Neural cell (in vitro differentiated cells): ENCODE results near the gene DENND2A. TPM values are rescaled to one million over a fixed set of nuclear protein-coding genes. Genes with fewer than 3 reads are reported as not detected.

Experiments used
- H2AFZ ChIP-seq: fragments of 200-600, 300-800 bp; sonication (generic), shearing (Covaris generic); 2 replicates; pipeline ENCODE4 v1.6.0; 2014; ENCODE audit warnings: low read depth, mild to moderate bottlenecking, antibody characterized with exemption, low read length, moderate library complexity
- H3F3A ChIP-seq: fragments of 200-600 bp; shearing (Covaris generic); 2 replicates; pipeline ENCODE4 v1.6.1; 2016; ENCODE audit warnings: mild to moderate bottlenecking, moderate library complexity, mixed read lengths, antibody characterized with exemption, low read length; ENCODE audit not compliant: insufficient read depth, poor library complexity, severe bottlenecking
- H3K27ac ChIP-seq: fragments of 200-600, 300-800 bp; sonication (generic), shearing (Covaris generic); 2 replicates; pipeline ENCODE4 v1.5.1; 2014; ENCODE audit warnings: mild to moderate bottlenecking, low read length, moderate library complexity
- H3K27me3 ChIP-seq: fragments of 300-800, 200-600 bp; sonication (generic), shearing (Covaris generic); 2 replicates; pipeline ENCODE4 v1.6.0; 2014; ENCODE audit warnings: mild to moderate bottlenecking, low read depth, low read length, moderate library complexity; ENCODE audit not compliant: insufficient read depth
- H3K36me3 ChIP-seq: fragments of 300-800, 200-600 bp; sonication (generic), shearing (Covaris generic); 2 replicates; pipeline ENCODE4 v1.5.1; 2014; ENCODE audit warnings: mild to moderate bottlenecking, antibody characterized with exemption, low read length, moderate library complexity; ENCODE audit not compliant: insufficient read depth
- H3K4me2 ChIP-seq: fragments of 300-800, 200-600 bp; sonication (generic), shearing (Covaris generic); 2 replicates; pipeline ENCODE4 v1.6.0; 2014; ENCODE audit warnings: mild to moderate bottlenecking, low read length
- H3K4me3 ChIP-seq: fragments of 300-800, 200-600 bp; sonication (generic), shearing (Covaris generic); 2 replicates; pipeline ENCODE4 v1.5.1; 2014; ENCODE audit warnings: mild to moderate bottlenecking, low read length, moderate library complexity
- H3K79me2 ChIP-seq: fragments of 200-600 bp; shearing (Covaris generic); replicated peaks from 2 replicates; pipeline ENCODE4 v1.6.0; 2014; ENCODE audit warnings: mild to moderate bottlenecking, low read length, moderate library complexity; ENCODE audit not compliant: insufficient read depth
- H3K9ac ChIP-seq: fragments of 300-800, 200-600 bp; sonication (generic), shearing (Covaris generic); 2 replicates; pipeline ENCODE4 v1.6.1; 2016; ENCODE audit warnings: mild to moderate bottlenecking, low read length, mixed read lengths
- H3K9me2 ChIP-seq: fragments of 200-600 bp; shearing (Covaris generic); 2 replicates; pipeline ENCODE4 v1.6.1; 2016; ENCODE audit warnings: mild to moderate bottlenecking, low read length, mixed read lengths; ENCODE audit not compliant: insufficient read depth
- H3K9me3 ChIP-seq: fragments of 200-600, 300-800 bp; sonication (generic), shearing (Covaris generic); 2 replicates; pipeline ENCODE4 v1.6.1; 2016; ENCODE audit warnings: mild to moderate bottlenecking, mixed run types, low read length, moderate library complexity, mixed read lengths
- H4K20me1 ChIP-seq: fragments of 200-600 bp; shearing (Covaris generic); 2 replicates; pipeline ENCODE4 v1.6.1; 2016; ENCODE audit warnings: mild to moderate bottlenecking, mixed run types; ENCODE audit not compliant: insufficient read depth
- EP300 ChIP-seq: fragments of 450-650 bp; conservative IDR thresholded peaks from 2 replicates; pipeline ENCODE4 v1.6.1; 2014; ENCODE audit warnings: antibody characterized with exemption, mild to moderate bottlenecking, moderate library complexity; ENCODE audit not compliant: poor library complexity, severe bottlenecking
- EZH2 ChIP-seq: fragments of 200-600, 300-800 bp; shearing (Covaris generic), sonication (generic); IDR thresholded peaks from 2 replicates; pipeline ENCODE4 v1.6.1; 2014; ENCODE audit warnings: antibody characterized with exemption, low read length, borderline replicate concordance, mild to moderate bottlenecking; ENCODE audit not compliant: insufficient read depth, poor library complexity, severe bottlenecking
- MXI1 ChIP-seq: fragments of 450-650 bp; conservative IDR thresholded peaks from 2 replicates; pipeline ENCODE4 v1.6.1; 2014; ENCODE audit warnings: antibody characterized with exemption, mild to moderate bottlenecking; ENCODE audit not compliant: poor library complexity, severe bottlenecking
- POLR2AphosphoS5 ChIP-seq: IDR thresholded peaks from 2 replicates; pipeline ENCODE4 v1.6.1; 2012
- RAD21 ChIP-seq: fragments of 450-650 bp; conservative IDR thresholded peaks from 2 replicates; pipeline ENCODE4 v1.6.1; 2014; ENCODE audit warnings: antibody characterized with exemption, mild to moderate bottlenecking, moderate library complexity
- REST ChIP-seq: IDR thresholded peaks from 2 replicates; pipeline ENCODE4 v1.6.1; 2012; ENCODE audit warnings: borderline replicate concordance
- SMC3 ChIP-seq: fragments of 450-650 bp; conservative IDR thresholded peaks from 2 replicates; pipeline ENCODE4 v1.6.1; 2014; ENCODE audit warnings: antibody characterized with exemption, mild to moderate bottlenecking, moderate library complexity; ENCODE audit not compliant: poor library complexity
- TAF1 ChIP-seq: IDR thresholded peaks from 2 replicates; pipeline ENCODE4 v1.6.1; 2012; ENCODE audit warnings: low read depth
- polyA plus RNA-seq: library from polyadenylated mRNA; depleted of rRNA; stranded (reverse); fragments of >200 nt; gene quantifications from 2 replicates; pipeline ENCODE4 v1.2.3, GENCODE V29; 2014
- TF ChIP-seq, protein P1 (sequence below): fragments of 450-650 bp; IDR thresholded peaks from 2 replicates; pipeline ENCODE4 v1.5.1; 2014; ENCODE audit warnings: antibody characterized with exemption, mild to moderate bottlenecking, moderate library complexity; ENCODE audit not compliant: poor library complexity, severe bottlenecking

The DENND2A gene
- polyA plus RNA-seq, 1 donor from 2014 or later, result 21.7 TPM

DNA sequence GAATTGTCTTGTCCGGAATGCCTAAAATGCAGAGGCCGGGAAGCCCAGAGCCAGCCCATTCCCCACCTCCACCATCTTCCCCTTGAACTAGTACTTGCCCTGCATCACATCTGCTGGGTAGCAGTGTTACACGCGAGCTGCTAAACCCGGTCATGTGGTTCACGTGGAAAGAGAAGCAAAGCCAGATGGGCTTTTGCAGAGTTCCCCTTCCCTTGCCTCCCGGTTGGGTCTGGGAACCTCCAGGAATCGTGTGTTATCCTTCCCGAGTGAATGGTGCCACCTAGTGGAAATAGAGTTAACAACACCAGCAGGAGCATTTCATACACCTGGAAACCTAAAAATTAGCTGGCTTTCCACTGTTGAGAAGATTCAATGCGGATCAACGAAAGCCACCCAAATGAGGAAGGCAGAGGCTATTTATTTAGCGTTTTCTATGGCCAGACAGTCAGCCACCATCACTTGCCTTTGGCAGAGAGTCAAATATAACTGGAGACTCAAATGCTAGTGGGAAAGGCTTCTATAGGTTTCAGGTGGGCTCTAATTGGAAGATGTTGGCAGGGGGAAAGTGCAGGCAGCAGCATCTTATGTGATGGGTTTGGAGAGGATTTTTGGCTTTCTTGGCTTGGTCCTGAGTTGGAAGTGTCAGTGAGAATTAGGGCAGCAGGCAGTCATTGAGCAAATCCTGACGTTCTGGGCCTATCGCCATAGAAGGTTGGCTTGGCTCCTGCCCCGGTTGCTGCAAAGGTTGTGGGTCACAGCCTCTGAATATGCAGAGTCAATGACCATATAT is 12.9 kb upstream of the DENND2A start:
- no peaks in the 10 kb centered on the region for H3K36me3 ChIP-seq
- no peaks in the 10 kb centered on the region for H3K79me2 ChIP-seq
- no peak overlapping the region for H3K4me3 ChIP-seq
- no peaks in the 10 kb centered on the region for H3K9me3 ChIP-seq
- no peak overlapping the region for H3K9ac ChIP-seq
- no peaks in the 10 kb centered on the region for H3F3A ChIP-seq
- no peaks in the 10 kb centered on the region for H3K27me3 ChIP-seq
- no peak overlapping the region for H2AFZ ChIP-seq
- no peak overlapping the region for H3K4me2 ChIP-seq
- H4K20me1 ChIP-seq, result no peaks in the 10 kb centered on the region
- no peak overlapping the region for H3K27ac ChIP-seq
- no peak for TF ChIP-seq EP300
- TF ChIP-seq, protein P1, sequence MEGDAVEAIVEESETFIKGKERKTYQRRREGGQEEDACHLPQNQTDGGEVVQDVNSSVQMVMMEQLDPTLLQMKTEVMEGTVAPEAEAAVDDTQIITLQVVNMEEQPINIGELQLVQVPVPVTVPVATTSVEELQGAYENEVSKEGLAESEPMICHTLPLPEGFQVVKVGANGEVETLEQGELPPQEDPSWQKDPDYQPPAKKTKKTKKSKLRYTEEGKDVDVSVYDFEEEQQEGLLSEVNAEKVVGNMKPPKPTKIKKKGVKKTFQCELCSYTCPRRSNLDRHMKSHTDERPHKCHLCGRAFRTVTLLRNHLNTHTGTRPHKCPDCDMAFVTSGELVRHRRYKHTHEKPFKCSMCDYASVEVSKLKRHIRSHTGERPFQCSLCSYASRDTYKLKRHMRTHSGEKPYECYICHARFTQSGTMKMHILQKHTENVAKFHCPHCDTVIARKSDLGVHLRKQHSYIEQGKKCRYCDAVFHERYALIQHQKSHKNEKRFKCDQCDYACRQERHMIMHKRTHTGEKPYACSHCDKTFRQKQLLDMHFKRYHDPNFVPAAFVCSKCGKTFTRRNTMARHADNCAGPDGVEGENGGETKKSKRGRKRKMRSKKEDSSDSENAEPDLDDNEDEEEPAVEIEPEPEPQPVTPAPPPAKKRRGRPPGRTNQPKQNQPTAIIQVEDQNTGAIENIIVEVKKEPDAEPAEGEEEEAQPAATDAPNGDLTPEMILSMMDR, result peak; percentile 94
- TF ChIP-seq POLR2AphosphoS5, result no peak
- no peak for TF ChIP-seq EZH2
- peak; percentile 96 for TF ChIP-seq SMC3
- no peak for TF ChIP-seq TAF1
- peak; percentile 65 for TF ChIP-seq MXI1
- TF ChIP-seq REST, result peak; percentile 70
- peak; percentile 97 for TF ChIP-seq RAD21
- H3K9me2 ChIP-seq, result no peaks in the 10 kb centered on the region

DNA sequence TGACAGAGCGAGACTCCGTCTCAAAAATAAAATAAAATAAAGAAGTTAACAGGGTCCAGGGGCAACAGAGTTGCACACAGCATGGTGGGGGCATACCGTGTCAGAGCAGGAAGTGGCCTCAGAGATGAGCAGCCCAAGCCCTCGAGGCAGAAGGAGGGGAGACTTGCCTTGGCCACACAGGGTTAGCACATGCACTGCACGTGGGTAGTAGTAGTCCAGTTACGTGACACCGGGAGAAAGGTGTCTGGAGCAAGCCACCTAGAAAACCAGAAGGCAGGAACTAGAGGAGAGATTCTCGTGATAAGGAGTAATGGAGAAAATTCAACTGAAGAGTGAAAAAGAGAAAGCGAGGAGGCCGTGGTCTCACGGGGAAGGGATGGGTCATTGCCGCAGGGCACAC is 9.8 kb upstream of the DENND2A start:
- no peak for TF ChIP-seq POLR2AphosphoS5
- TF ChIP-seq, protein P1, result no peak
- no peak for TF ChIP-seq EZH2
- TF ChIP-seq TAF1, result no peak
- TF ChIP-seq RAD21, result no peak
- no peak for TF ChIP-seq REST
- no peaks in the 10 kb centered on the region for H3K27me3 ChIP-seq
- H3K9me2 ChIP-seq, result no peaks in the 10 kb centered on the region
- no peaks in the 10 kb centered on the region for H4K20me1 ChIP-seq
- no peak overlapping the region for H3K4me3 ChIP-seq
- no peaks in the 10 kb centered on the region for H3F3A ChIP-seq
- no peaks in the 10 kb centered on the region for H3K9me3 ChIP-seq
- H3K36me3 ChIP-seq, result no peaks in the 10 kb centered on the region
- H3K9ac ChIP-seq, result no peak overlapping the region
- H3K79me2 ChIP-seq, result no peaks in the 10 kb centered on the region
- no peak overlapping the region for H3K4me2 ChIP-seq
- H3K27ac ChIP-seq, result no peak overlapping the region
- no peak overlapping the region for H2AFZ ChIP-seq
